Measurements from ENCODE around the gene ZSWIM6.
A peak's percentile ranks its signal among the peaks of the same experiment; 100 is the strongest.
"Not testable (repeated sequence)": the region's sequence is repeated elsewhere in the genome, so short reads cannot be mapped to it uniquely, and the experiment has no call there.

The ZSWIM6 gene

GRCh38 chr5:61366497-61367240 is 34.6 kb downstream of the ZSWIM6 start:
- no peak for DNase-seq

- DNase-seq = no peak
Observed at GRCh38 chr5:61370506-61370905, 38.4 kb downstream of the ZSWIM6 start.

DNA sequence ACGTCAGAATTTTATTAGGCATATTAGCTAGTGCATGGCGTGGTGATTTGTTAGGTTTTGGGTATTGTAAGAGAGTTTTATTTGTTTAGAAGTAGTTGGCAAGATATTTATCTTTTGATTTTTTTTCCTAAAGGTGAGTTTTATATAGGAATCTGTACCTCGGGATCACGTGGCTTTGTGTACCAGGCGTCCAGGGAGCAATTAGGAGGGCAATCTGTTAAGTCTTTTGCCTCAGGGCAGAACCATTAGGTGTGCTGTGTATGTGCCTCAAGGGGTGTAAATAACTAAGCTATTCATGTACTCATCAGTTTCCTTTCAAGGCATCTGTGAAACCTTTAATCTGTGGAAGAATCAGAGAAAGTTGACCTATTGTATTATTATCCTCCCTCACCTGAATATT is 39.4 kb downstream of the ZSWIM6 start:
- no peak for DNase-seq

- no peak for DNase-seq
Observed at GRCh38 chr5:61379677-61380076, 47.6 kb downstream of the ZSWIM6 start.

GRCh38 chr5:61381968-61382367 is 49.9 kb downstream of the ZSWIM6 start:
- no peak for DNase-seq

DNA sequence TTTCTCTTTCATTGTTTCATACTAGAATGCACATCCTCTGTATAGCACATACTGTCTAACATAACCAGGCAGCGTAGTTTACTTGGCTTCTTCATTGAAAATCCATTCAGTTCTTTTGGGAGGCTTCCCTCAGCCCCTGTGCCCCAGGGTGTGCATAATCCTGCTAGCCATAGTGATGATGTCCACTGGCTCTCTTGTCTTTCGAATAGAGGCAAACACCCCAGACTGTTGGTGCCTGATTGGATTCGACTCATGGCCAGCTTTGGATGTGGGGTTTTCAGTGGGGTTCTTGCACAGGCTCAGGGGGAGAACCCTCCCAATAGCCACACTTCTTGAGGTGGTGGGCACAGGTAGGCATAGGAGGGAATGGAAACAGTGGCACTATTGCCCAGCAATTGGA is 53.6 kb downstream of the ZSWIM6 start:
- DNase-seq = no peak

DNA sequence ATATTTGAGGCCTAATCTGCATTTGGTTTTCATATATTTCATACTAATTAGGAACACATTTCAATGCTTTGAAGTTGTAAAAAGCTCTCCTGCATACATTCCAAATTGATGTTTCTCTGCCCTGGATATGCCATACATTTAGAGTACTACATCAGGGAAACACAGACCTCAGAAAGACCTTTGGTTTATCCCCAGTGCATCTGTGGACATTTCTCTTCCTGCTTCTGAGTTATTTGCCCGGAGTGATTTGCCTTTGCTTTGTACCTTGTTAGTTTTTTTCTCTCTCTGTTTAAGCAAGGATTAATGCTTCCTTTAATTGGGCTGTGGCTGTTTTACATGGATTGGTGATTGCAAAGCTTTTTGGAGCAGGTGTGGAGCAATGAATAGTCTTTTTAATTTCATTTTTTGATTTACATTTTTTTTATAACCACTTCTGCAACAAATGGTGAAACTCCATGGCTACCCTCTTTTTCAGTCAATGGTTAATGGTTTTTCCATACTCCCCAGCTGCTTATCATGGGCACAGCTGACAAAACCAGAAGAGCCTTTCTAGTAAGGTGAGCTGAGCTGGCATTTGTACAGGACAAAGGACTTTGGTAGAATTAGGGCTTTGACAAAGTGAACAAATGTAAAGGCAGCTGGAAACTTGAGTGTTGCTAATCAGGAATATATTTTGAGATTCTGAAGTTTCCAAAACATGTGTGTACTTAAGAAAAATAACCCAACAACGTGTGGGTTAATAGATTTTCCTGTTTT is 54.2 kb downstream of the ZSWIM6 start:
- DNase-seq = no peak

DNA sequence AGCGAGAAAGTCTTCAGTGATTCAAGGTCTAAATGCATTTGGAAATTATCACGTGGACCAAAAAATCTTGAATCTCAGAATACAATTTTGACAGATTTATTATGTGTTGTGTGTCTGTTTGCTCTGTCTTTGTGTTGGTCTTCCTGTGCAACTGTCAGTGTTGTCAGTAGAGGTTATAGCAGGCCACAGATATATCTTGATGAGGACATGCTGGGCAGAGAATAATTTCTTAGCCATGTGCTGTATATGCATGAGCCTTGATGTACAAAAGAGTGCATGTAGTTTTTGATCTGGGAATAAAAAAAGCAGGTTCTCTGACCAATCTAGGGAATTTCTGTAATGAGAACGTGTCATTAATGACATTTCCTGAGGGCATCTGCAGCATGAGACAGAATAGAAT is 57.6 kb downstream of the ZSWIM6 start:
- no peak for DNase-seq

DNA sequence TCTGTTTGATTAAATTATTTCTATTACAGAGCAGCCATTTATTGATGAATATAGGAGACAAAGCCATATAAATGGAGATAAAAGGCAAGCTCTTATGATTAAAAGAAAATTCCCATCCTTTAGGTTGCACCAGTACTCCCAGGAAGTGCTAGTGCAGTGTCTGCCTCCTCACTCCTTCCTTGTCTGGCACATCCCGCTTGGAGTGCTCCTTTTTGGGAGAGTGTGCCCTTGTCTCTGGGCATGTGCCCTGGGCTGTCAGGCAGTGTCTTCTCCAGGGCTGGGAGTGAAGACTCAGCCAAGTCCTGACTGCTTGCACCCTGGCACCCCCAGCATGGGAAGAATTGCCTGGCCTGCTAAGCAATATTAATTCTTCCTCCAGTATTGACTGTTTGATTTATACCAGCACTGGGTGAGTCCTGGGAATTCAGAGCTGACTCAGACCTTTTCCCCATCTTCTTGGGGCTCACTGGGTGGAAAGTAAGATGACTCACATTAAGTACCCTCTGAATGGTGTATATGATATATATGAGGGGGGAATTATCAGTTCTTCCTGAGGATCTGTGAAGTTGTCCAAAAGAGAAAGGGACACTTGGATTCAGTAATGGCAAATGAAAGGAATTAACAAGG is 62.1 kb downstream of the ZSWIM6 start:
- no peak for DNase-seq

- no peak for DNase-seq
Observed at GRCh38 chr5:61394793-61395192, 62.7 kb downstream of the ZSWIM6 start.

GRCh38 chr5:61397238-61397637 is 65.2 kb downstream of the ZSWIM6 start:
- no peak for DNase-seq

DNA sequence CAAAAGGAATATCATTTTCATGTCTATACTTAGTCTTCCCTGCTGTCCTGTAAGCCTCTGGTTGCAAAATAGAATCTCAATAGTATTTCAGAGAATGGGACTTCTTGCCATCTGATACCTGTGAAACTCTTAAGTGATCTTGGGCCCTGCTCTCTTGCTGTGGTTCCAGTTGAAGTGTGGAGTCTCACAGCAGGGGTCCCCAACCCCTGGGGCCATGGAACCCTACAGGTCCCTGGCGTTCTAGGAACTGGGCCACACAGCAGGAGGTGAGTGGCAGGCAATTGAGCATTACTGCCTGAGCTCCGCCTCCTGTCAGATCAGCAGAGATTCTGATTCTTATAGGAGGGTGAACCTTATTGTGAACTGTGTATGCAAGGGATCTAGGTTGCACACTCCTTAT is 65.9 kb downstream of the ZSWIM6 start:
- DNase-seq = no peak

GRCh38 chr5:61398440-61398839 is 66.4 kb downstream of the ZSWIM6 start:
- DNase-seq = no peak

GRCh38 chr5:61399679-61400078 is 67.6 kb downstream of the ZSWIM6 start:
- no peak for DNase-seq

GRCh38 chr5:61401726-61402125 is 69.7 kb downstream of the ZSWIM6 start:
- peak; percentile 48 for DNase-seq

DNA sequence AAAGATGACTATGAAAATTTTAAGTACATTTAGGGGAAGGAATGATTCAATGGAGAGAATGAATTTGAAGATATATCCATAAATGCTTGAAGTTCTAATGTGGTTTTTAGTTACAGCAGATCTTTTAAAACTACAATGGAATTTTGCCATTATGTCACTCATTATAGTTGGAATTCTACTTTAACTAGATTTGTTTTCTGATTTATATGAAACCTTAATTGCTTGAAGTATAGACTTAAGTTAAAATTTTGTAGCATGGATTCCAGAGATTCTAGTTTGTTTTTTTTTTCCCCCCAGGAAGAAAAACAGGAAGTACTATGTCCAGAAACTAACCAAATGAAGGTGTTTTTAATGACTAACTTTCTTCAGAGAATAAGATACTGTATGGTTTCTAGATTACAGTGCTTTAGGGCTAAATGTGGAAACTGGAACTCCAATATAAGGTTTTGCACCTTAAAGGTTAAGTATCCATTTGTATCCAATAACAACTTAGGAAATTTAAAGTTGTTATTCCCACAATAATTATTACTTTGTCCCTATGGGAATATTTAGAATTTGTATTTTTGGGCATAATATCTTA is 70.3 kb downstream of the ZSWIM6 start:
- no peak for DNase-seq

GRCh38 chr5:61402970-61403900 is 71.2 kb downstream of the ZSWIM6 start:
- no peak for DNase-seq

- DNase-seq = no peak
Observed at GRCh38 chr5:61405511-61406295, 73.6 kb downstream of the ZSWIM6 start.

DNA sequence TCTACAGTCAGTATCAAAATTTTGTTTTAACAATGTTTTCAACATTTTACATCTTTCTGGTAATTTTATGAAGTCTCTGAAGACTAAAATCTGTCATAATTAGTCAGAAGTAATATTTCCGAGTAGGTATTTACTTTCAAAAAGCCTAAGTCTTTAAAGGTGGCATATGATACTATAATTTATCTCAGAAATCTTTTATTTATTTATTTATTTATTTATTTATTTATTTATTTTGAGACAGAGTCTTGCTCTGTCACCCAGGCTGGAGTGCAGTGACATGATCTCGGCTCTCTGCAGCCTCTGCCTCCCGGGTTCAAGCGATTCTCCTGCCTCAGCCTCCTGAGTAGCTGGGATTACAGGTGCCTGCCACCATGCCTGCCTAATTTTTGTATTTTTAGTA is 74.4 kb downstream of the ZSWIM6 start:
- DNase-seq = not testable (repeated sequence)

DNA sequence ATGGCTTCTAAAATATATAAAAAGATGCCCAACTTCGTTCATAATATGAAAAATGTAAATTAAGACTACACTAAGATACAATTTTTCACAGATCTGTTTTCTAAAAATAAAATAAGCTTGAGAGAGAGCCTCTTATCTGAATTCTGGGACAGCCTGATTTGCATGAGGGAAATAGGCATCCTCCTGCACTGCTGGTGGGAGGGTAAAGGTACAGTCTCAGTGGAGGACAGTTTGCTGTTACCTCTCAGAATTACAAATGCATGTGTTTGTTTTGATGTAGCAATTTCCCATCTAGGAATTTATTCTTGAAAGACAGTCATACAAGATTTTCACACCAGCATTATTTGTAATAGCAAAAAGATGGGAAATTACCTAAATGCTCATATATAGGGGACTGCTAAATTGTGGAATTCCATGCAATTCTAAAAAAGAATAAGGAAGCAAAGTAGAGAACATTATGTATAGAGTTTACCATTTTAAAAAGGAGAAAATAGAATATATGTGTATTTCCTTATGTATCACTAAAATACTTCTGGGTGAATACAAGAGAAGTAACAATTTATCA is 75.7 kb downstream of the ZSWIM6 start:
- DNase-seq = no peak

- DNase-seq = peak; percentile 95
Observed at GRCh38 chr5:61408476-61409168, 76.6 kb downstream of the ZSWIM6 start.
